Astrocyte (in vitro differentiated cells and primary cell): ENCODE measurements around the gene NR5A2. TPM values are rescaled to one million over a fixed set of nuclear protein-coding genes. Genes with fewer than 3 reads are reported as not detected.

Source experiments
- DNase-seq: peaks from one replicate; pipeline ENCODE4 v3.0.0-alpha.2; 2010; ENCODE audit warnings: low read depth
- FAIRE-seq: peaks from 2 replicates; lab custom pipeline; 2011; peaks lifted over from hg19 to GRCh38; lab: Jason Lieb, UNC
- H2AFZ ChIP-seq: 2 replicates; pipeline ENCODE4 v1.6.0; 2012; ENCODE audit warnings: low read depth, low read length, inconsistent platforms
- H3K27ac ChIP-seq: 2 replicates; pipeline ENCODE4 v1.5.1; 2011; ENCODE audit warnings: low read depth, low read length, inconsistent platforms
- H3K27me3 ChIP-seq: 2 replicates; pipeline ENCODE4 v1.6.0; 2011; ENCODE audit warnings: low read length, inconsistent platforms; ENCODE audit not compliant: insufficient read depth
- H3K36me3 ChIP-seq: 2 replicates; pipeline ENCODE4 v1.5.1; 2011; ENCODE audit warnings: low read length, inconsistent platforms; ENCODE audit not compliant: insufficient read depth
- H3K4me1 ChIP-seq: 2 replicates; pipeline ENCODE4 v1.5.1; 2011; ENCODE audit warnings: low read length, inconsistent platforms; ENCODE audit not compliant: insufficient read depth
- H3K4me2 ChIP-seq: 2 replicates; pipeline ENCODE4 v1.6.0; 2012; ENCODE audit warnings: low read length, inconsistent platforms
- H3K4me3 ChIP-seq: 2 replicates; pipeline ENCODE4 v1.5.1; 2011; ENCODE audit warnings: low read depth, mild to moderate bottlenecking, low read length, inconsistent platforms; ENCODE audit not compliant: insufficient read depth
- H3K79me2 ChIP-seq: 2 replicates; pipeline ENCODE4 v1.6.0; 2012; ENCODE audit warnings: mild to moderate bottlenecking, low read length, inconsistent platforms; ENCODE audit not compliant: insufficient read depth
- H3K9ac ChIP-seq: 2 replicates; pipeline ENCODE4 v1.6.0; 2012; ENCODE audit warnings: mild to moderate bottlenecking, low read length, inconsistent platforms
- H3K9me3 ChIP-seq: 2 replicates; pipeline ENCODE4 v1.5.1; 2012; ENCODE audit warnings: low read depth, mild to moderate bottlenecking, low read length, inconsistent platforms; ENCODE audit not compliant: insufficient read depth
- H4K20me1 ChIP-seq: 2 replicates; pipeline ENCODE4 v1.6.0; 2012; ENCODE audit warnings: low read length, inconsistent platforms; ENCODE audit not compliant: insufficient read depth
- H3K27ac Mint-ChIP-seq: one replicate; pipeline ENCODE4 v1.8.0; 2021; ENCODE audit warnings: mild to moderate bottlenecking, mixed read lengths; ENCODE audit not compliant: unreplicated experiment
- H3K27me3 Mint-ChIP-seq: one replicate; pipeline ENCODE4 v1.8.0; 2021; ENCODE audit warnings: low read depth, mixed read lengths; ENCODE audit not compliant: unreplicated experiment
- H3K36me3 Mint-ChIP-seq: one replicate; pipeline ENCODE4 v1.8.0; 2021; ENCODE audit warnings: low read depth, mixed read lengths; ENCODE audit not compliant: unreplicated experiment
- H3K4me1 Mint-ChIP-seq: one replicate; pipeline ENCODE4 v1.8.0; 2021; ENCODE audit warnings: low read depth, mixed read lengths; ENCODE audit not compliant: unreplicated experiment
- H3K4me3 Mint-ChIP-seq: one replicate; pipeline ENCODE4 v1.8.0; 2021; ENCODE audit warnings: mild to moderate bottlenecking, moderate library complexity, mixed read lengths; ENCODE audit not compliant: unreplicated experiment
- H3K9me3 Mint-ChIP-seq: one replicate; pipeline ENCODE4 v1.8.0; 2021; ENCODE audit warnings: mild to moderate bottlenecking, mixed read lengths; ENCODE audit not compliant: unreplicated experiment
- EZH2 ChIP-seq: IDR thresholded peaks from 2 replicates; pipeline ENCODE4 v1.6.1; 2012; ENCODE audit warnings: mild to moderate bottlenecking, low read length, inconsistent platforms; ENCODE audit not compliant: insufficient read depth
- total RNA-seq: library from RNA; stranded (reverse); gene quantifications from 2 replicates; pipeline ENCODE4 v1.2.1, GENCODE V29; 2021
- TF ChIP-seq, protein P1 (sequence below): IDR thresholded peaks from 2 replicates; pipeline ENCODE4 v1.5.1; 2011; ENCODE audit warnings: low read depth, mild to moderate bottlenecking, inconsistent platforms, low read length, moderate library complexity; ENCODE audit not compliant: insufficient read depth

Gene NR5A2
- total RNA-seq, 1 donor from 2014 or later, result 0.39 TPM

DNA sequence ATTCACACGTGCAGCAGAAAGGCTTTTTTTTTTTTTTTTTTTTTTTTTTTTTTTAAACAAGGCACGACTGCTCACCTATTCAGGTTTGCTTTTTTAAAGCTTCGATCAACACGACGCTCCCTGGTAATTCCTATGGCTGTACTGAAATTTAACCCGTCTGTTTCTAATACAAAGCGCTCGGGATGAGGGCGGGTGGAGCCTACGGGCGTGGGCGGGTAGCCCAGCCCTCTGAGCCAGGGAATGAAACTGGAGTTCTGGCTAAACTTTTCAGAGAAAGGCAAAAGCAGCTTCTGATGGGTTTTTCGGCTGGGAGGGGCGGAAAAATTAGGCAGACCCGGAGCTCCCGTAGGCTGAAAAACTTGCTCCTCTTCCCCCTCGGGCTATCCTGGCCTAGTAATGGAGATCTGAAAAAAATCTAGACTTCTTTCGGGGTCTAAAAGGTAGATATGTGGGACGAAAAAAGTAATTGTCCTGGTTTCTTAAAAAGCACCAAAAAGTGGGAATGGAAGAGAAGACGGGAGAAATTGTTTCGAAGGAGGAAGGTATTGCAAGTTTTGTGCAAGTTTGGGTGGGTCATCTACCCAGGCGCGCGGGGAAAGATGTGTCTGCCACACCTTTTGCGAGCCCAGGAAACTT is 7.4 kb downstream of the NR5A2 start:
- TF ChIP-seq EZH2, result no peak
- DNase-seq (no peak), FAIRE-seq (no peak)
- H3K27me3 Mint-ChIP-seq, result peaks cover 17% of the 10 kb centered on the region
- H3K27ac Mint-ChIP-seq, result no peak overlapping the region
- H3K9me3 Mint-ChIP-seq, result peaks cover 2% of the 10 kb centered on the region
- Histone ChIP-seq H3K79me2 (no peaks in the 10 kb centered on the region), H3K36me3 (no peaks in the 10 kb centered on the region), H4K20me1 (peaks cover under 1% of the 10 kb centered on the region), H2AFZ (no peak overlapping the region), H3K9ac (no peak overlapping the region), H3K4me1 (peaks cover 5% of the 10 kb centered on the region), H3K9me3 (no peaks in the 10 kb centered on the region), H3K27ac (no peak overlapping the region), H3K4me2 (peak overlapping the region; percentile 76), H3K4me3 (peak overlapping the region; percentile 20), H3K27me3 (peaks cover 93% of the 10 kb centered on the region)
- no peaks in the 10 kb centered on the region for H3K4me1 Mint-ChIP-seq
- H3K36me3 Mint-ChIP-seq, result peaks cover 1% of the 10 kb centered on the region
- H3K4me3 Mint-ChIP-seq, result no peak overlapping the region

DNA sequence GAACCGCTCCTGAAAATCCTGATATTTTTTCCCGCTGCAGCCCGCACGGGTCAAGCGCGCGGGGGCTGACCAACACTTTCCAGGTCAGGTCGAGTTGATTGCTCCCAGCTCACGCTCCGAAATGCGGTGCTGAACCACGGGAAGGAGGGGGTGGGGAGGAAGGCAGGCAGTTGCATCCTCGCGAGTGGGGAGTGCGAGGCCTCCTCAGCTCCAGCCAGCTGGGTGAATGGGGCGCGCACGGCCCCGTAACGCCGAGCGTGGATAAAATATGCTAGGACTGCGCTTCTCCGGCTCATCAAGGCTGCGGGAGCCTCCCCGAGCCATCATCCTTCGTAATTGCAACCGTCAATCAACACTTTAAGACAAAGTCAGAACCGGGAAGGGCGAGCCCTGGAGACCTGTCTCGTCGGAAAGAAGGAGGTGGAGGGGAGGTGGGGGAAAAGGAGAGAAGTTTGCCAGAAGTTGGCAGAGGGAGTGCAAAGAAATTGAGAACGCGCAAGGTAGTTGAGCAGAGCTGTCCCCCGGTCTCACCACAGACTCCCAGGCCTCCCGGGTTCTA is 8.0 kb downstream of the NR5A2 start:
- H3K4me2 ChIP-seq, result peak overlapping the region; percentile 76
- FAIRE-seq (no peak), DNase-seq (no peak)
- Mint-ChIP-seq H3K9me3 (peaks cover 2% of the 10 kb centered on the region), H3K27ac (no peak overlapping the region), H3K4me3 (peak overlapping the region; percentile 40), H3K27me3 (peaks cover 17% of the 10 kb centered on the region), H3K36me3 (peaks cover 1% of the 10 kb centered on the region), H3K4me1 (no peaks in the 10 kb centered on the region)
- H3K9me3 ChIP-seq, result no peaks in the 10 kb centered on the region
- H3K4me3 ChIP-seq, result peak overlapping the region; percentile 20
- no peaks in the 10 kb centered on the region for H3K36me3 ChIP-seq
- H3K27ac ChIP-seq, result no peak overlapping the region
- H3K27me3 ChIP-seq, result peaks cover 93% of the 10 kb centered on the region
- H4K20me1 ChIP-seq, result peaks cover 6% of the 10 kb centered on the region
- H2AFZ ChIP-seq, result no peak overlapping the region
- TF ChIP-seq EZH2, result peak; percentile 81
- TF ChIP-seq, protein P1, sequence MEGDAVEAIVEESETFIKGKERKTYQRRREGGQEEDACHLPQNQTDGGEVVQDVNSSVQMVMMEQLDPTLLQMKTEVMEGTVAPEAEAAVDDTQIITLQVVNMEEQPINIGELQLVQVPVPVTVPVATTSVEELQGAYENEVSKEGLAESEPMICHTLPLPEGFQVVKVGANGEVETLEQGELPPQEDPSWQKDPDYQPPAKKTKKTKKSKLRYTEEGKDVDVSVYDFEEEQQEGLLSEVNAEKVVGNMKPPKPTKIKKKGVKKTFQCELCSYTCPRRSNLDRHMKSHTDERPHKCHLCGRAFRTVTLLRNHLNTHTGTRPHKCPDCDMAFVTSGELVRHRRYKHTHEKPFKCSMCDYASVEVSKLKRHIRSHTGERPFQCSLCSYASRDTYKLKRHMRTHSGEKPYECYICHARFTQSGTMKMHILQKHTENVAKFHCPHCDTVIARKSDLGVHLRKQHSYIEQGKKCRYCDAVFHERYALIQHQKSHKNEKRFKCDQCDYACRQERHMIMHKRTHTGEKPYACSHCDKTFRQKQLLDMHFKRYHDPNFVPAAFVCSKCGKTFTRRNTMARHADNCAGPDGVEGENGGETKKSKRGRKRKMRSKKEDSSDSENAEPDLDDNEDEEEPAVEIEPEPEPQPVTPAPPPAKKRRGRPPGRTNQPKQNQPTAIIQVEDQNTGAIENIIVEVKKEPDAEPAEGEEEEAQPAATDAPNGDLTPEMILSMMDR, result no peak
- H3K9ac ChIP-seq, result no peak overlapping the region
- no peaks in the 10 kb centered on the region for H3K79me2 ChIP-seq
- peaks cover 5% of the 10 kb centered on the region for H3K4me1 ChIP-seq

DNA sequence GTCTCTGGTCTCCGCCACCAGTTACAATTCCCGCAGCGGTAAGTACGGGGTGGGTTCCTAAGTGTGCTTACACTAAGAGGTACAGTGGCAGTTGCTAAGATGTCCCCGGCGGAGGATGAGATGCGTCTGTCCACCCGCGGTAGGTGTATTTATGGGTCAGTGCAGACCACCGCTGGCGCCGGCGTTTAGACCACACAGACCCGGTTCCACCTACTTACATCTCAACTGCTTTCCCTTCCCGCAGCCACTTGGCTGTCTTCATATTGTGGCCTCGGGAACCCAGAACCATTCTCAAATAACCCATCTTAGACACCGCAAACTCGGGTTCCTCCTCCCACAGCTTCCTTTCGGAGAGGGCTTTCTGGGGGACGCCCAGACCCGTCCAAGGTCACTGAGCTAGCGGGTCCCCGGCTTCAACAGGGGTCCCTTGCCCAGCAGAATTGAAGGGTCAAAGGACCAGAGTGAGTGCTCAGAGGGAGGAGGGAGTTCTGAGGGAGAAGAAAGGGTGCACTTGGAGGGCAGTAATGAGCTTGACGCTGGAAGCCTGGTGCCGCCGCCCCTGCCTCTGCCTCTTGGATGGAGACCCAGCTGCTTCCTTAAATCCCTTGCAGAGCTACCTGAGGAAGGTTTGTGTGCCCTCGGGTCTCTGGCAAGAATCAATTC is 8.6 kb downstream of the NR5A2 start:
- no peak overlapping the region for H3K27ac Mint-ChIP-seq
- Histone ChIP-seq H3K9me3 (no peaks in the 10 kb centered on the region), H3K9ac (no peak overlapping the region), H3K79me2 (no peaks in the 10 kb centered on the region), H4K20me1 (peaks cover 6% of the 10 kb centered on the region), H3K4me3 (no peak overlapping the region), H3K4me2 (no peak overlapping the region), H3K27ac (no peak overlapping the region), H3K27me3 (peaks cover 93% of the 10 kb centered on the region), H3K4me1 (peaks cover 5% of the 10 kb centered on the region), H2AFZ (no peak overlapping the region), H3K36me3 (no peaks in the 10 kb centered on the region)
- H3K36me3 Mint-ChIP-seq, result peaks cover 1% of the 10 kb centered on the region
- DNase-seq (no peak), FAIRE-seq (no peak)
- H3K27me3 Mint-ChIP-seq, result peaks cover 17% of the 10 kb centered on the region
- peak; percentile 93 for TF ChIP-seq EZH2
- TF ChIP-seq, protein P1, result no peak
- H3K4me3 Mint-ChIP-seq, result no peak overlapping the region
- H3K9me3 Mint-ChIP-seq, result peaks cover 2% of the 10 kb centered on the region
- H3K4me1 Mint-ChIP-seq, result no peaks in the 10 kb centered on the region
